ENCODE results near the gene EVI5. TPM values are rescaled to one million over a fixed set of nuclear protein-coding genes. Genes with fewer than 3 reads are reported as not detected.

The EVI5 gene
- total RNA-seq, 1 donor from 2014 or later, result 30.3 TPM

DNA sequence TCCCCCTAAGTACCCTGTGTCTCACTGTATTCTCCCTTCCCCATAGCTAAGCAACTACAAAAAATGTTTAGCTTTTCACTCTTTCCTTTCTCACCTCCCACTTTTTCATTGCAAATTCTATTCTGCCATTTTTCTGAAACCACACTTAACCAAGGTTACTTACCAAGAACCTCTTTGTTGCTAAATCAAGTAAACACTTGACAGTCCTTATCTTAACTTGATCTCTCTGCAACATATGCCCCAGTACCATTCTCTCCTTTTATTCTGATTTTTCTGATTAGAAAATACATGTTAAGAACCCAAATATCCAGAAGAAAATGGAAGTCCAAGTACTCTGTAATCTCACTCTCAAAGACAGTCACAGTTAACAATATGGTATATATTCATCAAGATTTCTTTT is 16.0 kb downstream of the EVI5 start:
- Mint-ChIP-seq H3K9me3 (ENCODE audit: low read depth) (peaks cover 3% of the 10 kb centered on the region), H3K27ac (no peak overlapping the region), H3K27me3 (no peaks in the 10 kb centered on the region), H3K4me3 (ENCODE audit: low read depth) (no peak overlapping the region), H3K4me1 (ENCODE audit: low read depth) (peaks cover 2% of the 10 kb centered on the region), H3K36me3 (ENCODE audit: insufficient read depth) (peaks cover 8% of the 10 kb centered on the region)
- no peak for DNase-seq (ENCODE audit: low spot score, unreplicated experiment)
- TF ChIP-seq, protein P1, sequence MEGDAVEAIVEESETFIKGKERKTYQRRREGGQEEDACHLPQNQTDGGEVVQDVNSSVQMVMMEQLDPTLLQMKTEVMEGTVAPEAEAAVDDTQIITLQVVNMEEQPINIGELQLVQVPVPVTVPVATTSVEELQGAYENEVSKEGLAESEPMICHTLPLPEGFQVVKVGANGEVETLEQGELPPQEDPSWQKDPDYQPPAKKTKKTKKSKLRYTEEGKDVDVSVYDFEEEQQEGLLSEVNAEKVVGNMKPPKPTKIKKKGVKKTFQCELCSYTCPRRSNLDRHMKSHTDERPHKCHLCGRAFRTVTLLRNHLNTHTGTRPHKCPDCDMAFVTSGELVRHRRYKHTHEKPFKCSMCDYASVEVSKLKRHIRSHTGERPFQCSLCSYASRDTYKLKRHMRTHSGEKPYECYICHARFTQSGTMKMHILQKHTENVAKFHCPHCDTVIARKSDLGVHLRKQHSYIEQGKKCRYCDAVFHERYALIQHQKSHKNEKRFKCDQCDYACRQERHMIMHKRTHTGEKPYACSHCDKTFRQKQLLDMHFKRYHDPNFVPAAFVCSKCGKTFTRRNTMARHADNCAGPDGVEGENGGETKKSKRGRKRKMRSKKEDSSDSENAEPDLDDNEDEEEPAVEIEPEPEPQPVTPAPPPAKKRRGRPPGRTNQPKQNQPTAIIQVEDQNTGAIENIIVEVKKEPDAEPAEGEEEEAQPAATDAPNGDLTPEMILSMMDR (IDR thresholded peaks at IDR 0.05; ENCODE audit: unreplicated experiment), result no peak

DNA sequence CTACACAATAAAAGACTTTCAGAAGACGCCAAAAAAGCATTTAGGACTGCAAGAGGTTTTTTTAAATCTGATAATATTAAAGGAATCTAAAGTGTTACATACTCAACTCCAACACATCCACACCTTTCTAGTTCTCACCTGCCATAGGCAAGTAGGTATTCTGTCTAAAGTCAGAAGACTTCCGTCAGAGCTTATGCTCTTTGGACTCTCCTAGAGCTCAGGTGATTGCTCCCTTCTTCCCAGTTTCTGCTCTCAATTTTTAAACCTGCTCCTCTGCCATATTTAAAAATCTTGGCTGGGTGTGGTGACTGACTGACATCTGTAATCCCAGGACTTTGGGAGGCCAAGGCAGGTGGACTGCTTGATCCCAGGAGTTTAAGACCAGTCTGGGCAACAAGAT is 16.6 kb downstream of the EVI5 start:
- H3K27ac Mint-ChIP-seq, result no peak overlapping the region
- peaks cover 2% of the 10 kb centered on the region for H3K4me1 Mint-ChIP-seq (ENCODE audit: low read depth)
- H3K4me3 Mint-ChIP-seq (ENCODE audit: low read depth), result no peak overlapping the region
- no peak for DNase-seq (ENCODE audit: low spot score, unreplicated experiment)
- TF ChIP-seq, protein P1 (IDR thresholded peaks at IDR 0.05; ENCODE audit: unreplicated experiment), result no peak
- H3K9me3 Mint-ChIP-seq (ENCODE audit: low read depth), result peaks cover 3% of the 10 kb centered on the region
- H3K36me3 Mint-ChIP-seq (ENCODE audit: insufficient read depth), result peaks cover 8% of the 10 kb centered on the region
- no peaks in the 10 kb centered on the region for H3K27me3 Mint-ChIP-seq

GRCh38 chr1:92764116-92764515 is 20.8 kb downstream of the EVI5 start:
- Mint-ChIP-seq H3K4me3 (ENCODE audit: low read depth) (no peak overlapping the region), H3K27ac (no peak overlapping the region), H3K27me3 (no peaks in the 10 kb centered on the region), H3K36me3 (ENCODE audit: insufficient read depth) (peaks cover 2% of the 10 kb centered on the region), H3K4me1 (ENCODE audit: low read depth) (no peaks in the 10 kb centered on the region), H3K9me3 (ENCODE audit: low read depth) (no peaks in the 10 kb centered on the region)
- DNase-seq (ENCODE audit: low spot score, unreplicated experiment), result no peak
- TF ChIP-seq, protein P1 (IDR thresholded peaks at IDR 0.05; ENCODE audit: unreplicated experiment), result no peak

DNA sequence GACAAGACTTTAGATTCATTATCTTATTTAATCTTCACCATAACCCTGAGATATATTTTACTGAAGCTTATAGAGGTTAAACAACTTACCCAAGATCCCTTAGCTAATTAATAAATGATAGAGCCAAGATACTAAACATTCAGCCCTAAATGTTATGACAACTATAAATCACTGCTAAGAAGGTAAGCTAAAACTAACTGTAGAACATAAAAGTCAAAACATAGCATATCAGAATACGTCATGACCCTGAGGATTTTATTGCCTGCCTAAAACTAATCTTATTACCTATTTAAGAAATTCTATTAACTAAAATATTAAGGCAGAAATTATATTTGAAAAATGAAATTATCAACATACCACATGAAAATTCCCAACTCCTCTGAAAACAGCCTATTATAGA is 22.6 kb downstream of the EVI5 start:
- Mint-ChIP-seq H3K4me1 (ENCODE audit: low read depth) (peaks cover 2% of the 10 kb centered on the region), H3K36me3 (ENCODE audit: insufficient read depth) (no peaks in the 10 kb centered on the region), H3K27me3 (no peaks in the 10 kb centered on the region), H3K4me3 (ENCODE audit: low read depth) (no peak overlapping the region), H3K9me3 (ENCODE audit: low read depth) (no peaks in the 10 kb centered on the region), H3K27ac (no peak overlapping the region)
- DNase-seq (ENCODE audit: low spot score, unreplicated experiment), result no peak
- TF ChIP-seq, protein P1 (IDR thresholded peaks at IDR 0.05; ENCODE audit: unreplicated experiment), result no peak

DNA sequence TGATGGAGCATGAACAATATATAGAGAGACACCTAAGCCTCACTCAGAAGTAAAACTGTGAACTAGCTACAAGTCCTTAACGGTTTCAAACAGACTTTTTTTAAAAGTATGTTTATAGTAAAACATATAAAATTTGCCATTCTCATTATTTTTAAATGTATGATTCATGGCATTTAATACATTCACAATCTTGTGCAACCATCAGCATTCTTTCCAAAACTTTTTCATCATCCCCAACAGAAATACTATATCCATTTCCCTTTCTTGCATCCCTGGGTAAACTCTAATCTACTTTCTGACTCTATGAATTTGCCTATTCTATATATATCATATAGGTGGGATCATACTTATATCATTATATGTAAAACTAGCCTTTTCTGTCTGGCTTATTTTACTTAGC is 25.5 kb downstream of the EVI5 start:
- no peaks in the 10 kb centered on the region for H3K27me3 Mint-ChIP-seq
- DNase-seq (ENCODE audit: low spot score, unreplicated experiment), result no peak
- peaks cover 2% of the 10 kb centered on the region for H3K4me1 Mint-ChIP-seq (ENCODE audit: low read depth)
- H3K27ac Mint-ChIP-seq, result no peak overlapping the region
- TF ChIP-seq, protein P1 (IDR thresholded peaks at IDR 0.05; ENCODE audit: unreplicated experiment), result no peak
- peaks cover under 1% of the 10 kb centered on the region for H3K36me3 Mint-ChIP-seq (ENCODE audit: insufficient read depth)
- no peaks in the 10 kb centered on the region for H3K9me3 Mint-ChIP-seq (ENCODE audit: low read depth)
- no peak overlapping the region for H3K4me3 Mint-ChIP-seq (ENCODE audit: low read depth)
